GM21717 (cell line): ENCODE measurements around the gene TRPC4AP.
A peak's percentile ranks its signal among the peaks of the same experiment; 100 is the strongest.

Experiments
- ATAC-seq: cut with Tn5 transposase; IDR thresholded peaks from one replicate; pipeline ENCODE4 v1.9.1; 2021; ENCODE audit warnings: mild to moderate bottlenecking, moderate library complexity; ENCODE audit not compliant: unreplicated experiment

The TRPC4AP gene

DNA sequence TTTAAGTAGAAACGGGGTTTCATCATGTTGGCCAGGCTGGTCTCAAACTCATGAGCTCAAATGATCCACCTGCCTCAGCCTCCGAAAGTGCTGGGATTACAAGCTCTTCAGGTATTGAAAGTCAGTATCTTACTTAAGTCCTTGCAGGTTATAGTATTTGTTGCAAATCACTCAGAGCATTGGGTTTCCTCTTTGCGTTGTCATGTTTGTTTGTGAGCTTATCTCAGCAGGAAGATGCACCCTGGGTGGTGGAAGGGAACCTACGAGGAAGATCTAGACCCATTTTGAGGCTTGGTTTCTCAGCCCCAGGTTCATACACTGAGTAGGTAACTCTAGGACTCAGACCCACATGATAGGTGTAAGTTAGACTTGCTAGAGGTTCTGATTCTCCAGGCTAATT is 118.4 kb downstream of the TRPC4AP start:
- no peak for ATAC-seq

- ATAC-seq = no peak
These were observed 120.9 kb downstream of the TRPC4AP start for GRCh38 chr20:34971561-34972235.

DNA sequence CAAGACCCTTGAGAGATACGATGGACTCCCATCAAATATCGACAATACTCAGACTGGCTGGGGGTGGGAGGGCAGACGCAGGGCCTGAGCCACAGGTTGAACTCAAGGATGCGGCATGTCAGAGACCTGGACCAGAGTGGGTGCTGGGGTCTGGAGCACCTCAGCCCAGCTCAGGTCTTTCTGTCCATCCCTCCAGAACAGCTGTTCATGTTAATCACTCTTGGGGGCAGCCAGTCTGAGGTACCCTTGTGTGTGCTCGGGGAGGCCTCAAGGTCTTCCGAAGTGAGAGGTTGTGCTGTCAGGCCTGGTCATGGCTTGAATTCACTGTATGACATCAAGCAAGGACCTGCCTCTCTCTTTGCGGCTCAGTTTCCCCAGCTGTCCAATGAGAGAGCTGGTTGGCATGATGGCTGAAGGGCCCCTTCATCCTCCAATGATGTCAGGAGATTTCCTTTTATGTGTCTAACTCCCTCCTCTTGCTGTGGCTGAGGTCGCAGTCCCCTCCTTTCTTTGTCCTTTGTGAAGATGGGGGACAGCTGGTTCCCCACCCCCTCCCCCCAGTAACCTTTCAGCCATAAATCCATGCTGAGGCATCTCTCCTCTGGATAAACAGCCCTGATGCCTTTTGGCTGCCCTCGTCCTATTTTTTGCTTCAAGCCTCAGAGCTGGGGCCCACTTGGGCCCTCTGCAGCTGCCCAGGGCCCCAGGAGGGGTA is 121.6 kb downstream of the TRPC4AP start:
- no peak for ATAC-seq

GRCh38 chr20:34970193-34970840 is 122.3 kb downstream of the TRPC4AP start:
- no peak for ATAC-seq

DNA sequence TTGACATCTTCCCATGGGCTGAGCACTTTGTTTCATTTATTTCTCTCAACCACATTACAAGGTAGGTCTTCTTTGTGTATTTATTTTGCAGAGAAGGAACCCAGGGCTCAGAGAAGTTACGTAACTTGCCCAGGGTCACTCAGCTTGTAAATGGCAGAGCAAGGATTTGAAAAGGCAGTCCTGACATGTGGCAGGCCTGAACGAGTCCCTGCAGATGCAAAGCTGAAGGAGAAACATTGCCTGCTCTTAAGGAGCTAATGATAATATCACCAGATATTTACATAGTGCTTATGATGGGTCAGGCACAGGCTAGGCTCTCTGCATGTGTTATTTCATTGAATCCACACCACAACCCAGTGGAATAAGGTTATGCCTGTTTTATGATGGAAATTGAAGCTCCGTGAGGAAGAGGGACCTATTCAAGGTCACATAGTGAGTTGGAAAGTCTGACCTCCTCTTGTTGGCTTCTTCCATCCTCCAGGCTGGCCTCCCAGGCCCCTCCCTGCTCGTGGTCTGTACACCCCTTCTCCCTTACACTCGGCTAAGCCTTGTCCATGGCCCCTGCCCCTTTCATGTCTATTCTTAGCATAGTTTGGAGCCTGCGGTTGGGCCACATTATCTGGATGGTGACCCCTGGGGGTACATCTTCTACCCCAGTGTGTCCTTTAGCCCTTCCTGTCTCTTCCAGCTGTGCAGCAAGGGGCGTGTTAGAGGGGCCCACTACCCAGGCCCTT is 124.4 kb downstream of the TRPC4AP start:
- no peak for ATAC-seq

- no peak for ATAC-seq
These were observed 125.2 kb downstream of the TRPC4AP start for GRCh38 chr20:34967421-34967820.

DNA sequence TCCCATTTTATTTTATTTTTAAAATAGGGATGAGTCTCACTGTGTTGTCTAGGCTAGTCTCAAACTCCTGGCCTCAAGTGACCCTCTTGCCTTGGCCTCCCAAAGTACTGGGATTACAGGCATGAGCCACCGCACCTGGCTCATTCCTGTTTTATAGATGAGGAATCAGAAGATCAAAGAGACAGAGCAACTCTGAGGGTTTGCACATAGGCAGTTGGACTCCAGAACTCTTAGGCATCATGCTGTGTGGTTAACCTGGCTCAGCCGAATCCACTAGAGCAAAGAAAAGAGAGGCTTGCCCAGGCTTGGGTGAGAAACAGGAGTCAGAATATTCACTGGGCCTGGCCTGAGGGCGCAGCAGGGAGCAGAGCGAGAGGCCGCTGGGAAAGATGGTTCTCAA is 127.6 kb downstream of the TRPC4AP start:
- no peak for ATAC-seq

DNA sequence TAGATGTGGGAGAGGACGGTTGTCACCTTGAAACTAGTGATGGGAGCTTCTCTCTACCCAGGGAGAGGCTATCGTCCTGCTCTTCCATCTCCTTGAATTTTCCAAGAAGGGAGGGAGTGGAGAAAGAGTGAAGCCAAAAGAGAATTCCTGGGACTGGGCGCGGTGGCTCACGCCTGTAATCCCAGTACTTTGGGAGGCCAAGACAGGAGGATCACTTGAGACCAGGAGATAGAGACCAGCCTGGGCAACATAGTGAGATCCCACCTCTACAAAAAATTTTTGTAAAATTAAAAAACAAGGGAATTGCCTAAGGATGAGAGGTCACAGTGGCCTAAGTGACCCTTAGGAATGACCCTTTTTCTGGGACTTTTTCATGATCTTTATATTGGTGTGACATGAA is 128.1 kb downstream of the TRPC4AP start:
- no peak for ATAC-seq

DNA sequence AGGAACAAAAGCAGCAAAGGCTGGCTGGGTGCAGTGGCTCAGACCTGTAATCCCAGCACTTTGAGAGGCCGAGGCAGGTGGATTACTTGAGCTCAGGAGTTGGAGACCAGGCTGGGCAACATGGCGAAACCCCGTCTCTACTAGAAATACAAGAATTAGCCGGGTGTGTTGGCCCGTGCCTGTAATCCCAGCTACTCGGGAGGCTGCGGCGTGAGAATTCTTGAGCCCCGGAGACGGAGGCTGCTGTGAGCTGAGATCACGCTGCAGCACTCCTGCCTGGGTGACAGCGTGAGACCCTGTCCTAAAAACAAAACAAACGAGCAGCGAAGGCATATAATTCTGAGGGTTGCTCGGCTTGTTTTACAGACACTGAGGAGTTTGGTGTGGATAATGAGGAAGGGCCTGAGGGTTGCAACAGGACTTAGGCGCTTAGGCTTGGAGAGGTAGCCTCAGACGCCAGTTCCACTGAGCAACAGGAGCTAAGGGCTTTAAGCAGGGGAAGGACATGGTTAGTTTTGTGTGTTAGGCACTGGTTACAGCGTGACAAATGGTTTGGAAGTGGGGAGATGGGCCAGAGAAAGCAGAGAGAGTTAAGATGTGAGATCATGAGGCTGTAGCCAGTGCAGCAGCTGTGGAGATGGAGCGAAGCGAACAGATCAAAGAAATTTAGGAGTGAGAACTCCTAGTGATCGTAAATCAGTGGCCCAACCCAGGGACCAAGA is 135.7 kb downstream of the TRPC4AP start:
- ATAC-seq = no peak

DNA sequence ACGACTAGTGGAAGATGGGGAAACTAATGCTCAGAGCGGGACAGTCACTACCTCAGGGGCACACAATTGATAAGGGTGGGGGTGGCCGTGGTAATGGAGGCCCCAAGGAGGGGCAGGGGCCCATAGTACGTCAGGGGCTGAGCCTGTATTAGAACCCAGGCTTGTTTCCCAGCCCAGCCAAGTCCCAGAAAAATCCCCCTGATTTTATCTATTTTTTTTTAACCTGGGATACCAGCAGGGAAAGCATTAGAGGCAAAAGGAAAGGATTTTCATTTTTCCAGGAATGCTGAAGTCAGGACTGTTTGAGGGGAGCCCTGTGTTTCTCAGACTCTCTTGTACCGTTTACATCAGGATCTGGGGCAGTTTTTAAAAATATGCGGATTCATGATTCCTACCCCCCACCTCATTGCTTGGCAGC is 136.6 kb downstream of the TRPC4AP start:
- no peak for ATAC-seq

DNA sequence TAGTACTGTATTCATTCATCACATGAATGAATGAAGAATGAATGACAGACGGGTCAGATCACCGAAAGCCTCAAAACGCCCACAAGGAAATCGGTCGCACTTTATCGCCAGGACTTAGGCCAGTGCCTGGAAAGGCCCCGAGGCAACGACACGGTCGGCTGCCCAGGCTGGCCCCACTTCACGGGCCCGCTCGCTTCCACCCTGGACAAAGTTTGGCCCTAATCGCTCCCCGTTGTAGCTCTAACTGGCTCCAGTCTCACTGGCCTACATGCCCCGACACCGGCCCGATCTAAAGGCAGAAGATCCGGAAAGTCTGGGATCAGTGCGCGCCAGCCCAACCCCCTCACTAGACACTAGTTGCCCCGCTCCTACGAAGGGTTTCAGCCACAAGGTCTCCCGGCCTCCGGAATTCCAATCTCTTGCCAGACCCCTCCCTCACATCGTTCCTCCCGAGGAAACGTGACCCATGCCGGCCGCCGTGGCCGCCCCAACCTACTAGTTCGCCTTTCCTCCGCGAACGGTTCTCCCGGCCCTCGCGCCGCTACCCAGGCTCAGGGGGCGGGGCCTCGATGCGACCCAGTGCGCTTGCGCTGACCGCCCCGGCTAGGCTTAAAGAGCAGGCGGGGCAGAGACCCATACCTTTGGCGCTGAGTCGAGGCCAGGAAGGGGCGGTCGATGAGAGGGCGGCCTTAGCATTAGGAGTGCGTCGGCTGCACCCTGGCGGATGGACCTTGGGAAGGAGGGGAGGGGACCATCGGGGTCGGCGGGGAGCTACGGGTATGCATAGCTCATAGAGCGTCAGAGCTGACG is 137.2 kb downstream of the TRPC4AP start, which contains the start of the genes GSS and MYH7B:
TSS of gene GSS (minus strand) at position 576 of the 810 bp plus-strand sequence. CDS start 3,954 bp downstream, outside the sequence.
TSS of gene MYH7B (plus strand) at position 638 of the 810 bp plus-strand sequence. CDS start 22,138 bp downstream, outside the sequence.
- peak; percentile 74 for ATAC-seq

- ATAC-seq = no peak
These were observed 137.7 kb downstream of the TRPC4AP start for GRCh38 chr20:34954904-34955230.

- no peak for ATAC-seq
These were observed 138.6 kb downstream of the TRPC4AP start for GRCh38 chr20:34953960-34954359.

- ATAC-seq = no peak
These were observed 139.9 kb downstream of the TRPC4AP start for GRCh38 chr20:34952671-34953070.
